ENCODE data around the gene DHX15. TPM values are rescaled to one million over a fixed set of nuclear protein-coding genes. Genes with fewer than 3 reads are reported as not detected.

The DHX15 gene
- total and polyA plus RNA-seq, 2 of the 8 experiments (the other 6 are each of a cell fraction or from before 2014, with no cell fraction given): 126 to 286 TPM

DNA sequence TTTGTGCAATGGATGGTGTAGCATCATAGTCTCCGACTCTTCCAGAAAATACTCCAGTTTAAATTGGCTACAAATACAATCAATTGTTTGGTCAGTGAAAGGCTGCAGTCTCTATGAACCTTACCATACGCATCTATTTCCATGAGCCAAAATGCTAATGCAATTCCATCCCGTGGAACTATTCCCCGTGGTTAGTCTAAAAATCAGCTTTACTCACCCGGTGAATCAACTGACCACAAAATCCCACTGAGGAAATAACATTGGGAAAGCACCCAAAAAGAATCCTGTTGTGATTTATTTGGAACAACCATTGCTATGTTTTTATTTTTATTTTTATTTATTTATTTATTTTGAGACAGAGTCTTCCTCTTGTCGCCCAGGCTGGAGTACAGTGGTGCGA, 87.1 kb downstream of the DHX15 start:
- no peak overlapping the region for H3K4me3 ChIP-seq (ENCODE audit: extremely low read depth in 1 of 4, insufficient read depth in 2 of 4, low read depth in 3 of 4, low read length in 4 of 4)
- H2BK15ac ChIP-seq (ENCODE audit: low read length): no peak overlapping the region
- H4K8ac ChIP-seq (ENCODE audit: extremely low read depth, insufficient read depth, low read length): no peak overlapping the region
- H3K27me3 ChIP-seq (replicated peaks in 1 of 4; ENCODE audit: control insufficient read depth in 3 of 4, extremely low read depth in 1 of 4, insufficient read depth in 3 of 4, low read length in 3 of 4): no peaks in the 10 kb centered on the region
- FAIRE-seq (no peak), DNase-seq (ENCODE audit: low read depth in 1 of 2, low spot score in 2 of 2) (no peak)
- H3K79me1 ChIP-seq (ENCODE audit: low read depth, low read length): no peaks in the 10 kb centered on the region
- H4K20me1 ChIP-seq (replicated peaks in 1 of 2; ENCODE audit: control insufficient read depth in 1 of 2, insufficient read depth in 2 of 2, low read length in 2 of 2): peaks cover 0 to 2% of the 10 kb centered on the region in 2 experiments
- no peak overlapping the region for H2BK120ac ChIP-seq (replicated peaks; ENCODE audit: low read depth, low read length)
- H4K91ac ChIP-seq (replicated peaks; ENCODE audit: insufficient read length, low read length): no peak overlapping the region
- no peak overlapping the region for H4K5ac ChIP-seq (ENCODE audit: insufficient read length, low read depth, low read length)
- H3K9ac ChIP-seq (replicated peaks in 1 of 4; ENCODE audit: extremely low read depth in 1 of 4, low read depth in 3 of 4, low read length in 3 of 4): no peak overlapping the region
- H3K4ac ChIP-seq (replicated peaks; ENCODE audit: insufficient read length, low read depth, low read length): no peak overlapping the region
- H3K36me3 ChIP-seq (ENCODE audit: control insufficient read depth in 2 of 4, insufficient read depth in 4 of 4, low read length in 3 of 4): no peaks in the 10 kb centered on the region
- no peak overlapping the region for H2AK5ac ChIP-seq (ENCODE audit: low read depth, low read length)
- peaks cover 0 to 6% (median 2%) of the 10 kb centered on the region in 4 experiments; a peak in 4 of 7 replicates for H3K4me1 ChIP-seq (replicated peaks in 1 of 4; ENCODE audit: control insufficient read depth in 3 of 4, insufficient read depth in 4 of 4, low read length in 3 of 4)
- H3K4me2 ChIP-seq (ENCODE audit: insufficient read depth in 1 of 2, low read depth in 2 of 2, low read length in 2 of 2): no peak overlapping the region
- no peak overlapping the region for H3K27ac ChIP-seq (ENCODE audit: low read depth, low read length)
- H3K79me2 ChIP-seq (ENCODE audit: control insufficient read depth in 1 of 2, insufficient read depth in 2 of 2, low read length in 2 of 2): no peaks in the 10 kb centered on the region
- 96% methylated on average over 7 of the region's 7 CpGs; no CpG with 5 or more reads in 1 of the 2 experiments for WGBS, 2 experiments (ENCODE audit: extremely low coverage in 1 of 2, insufficient coverage in 1 of 2, insufficient read length in 1 of 2, insufficient replicate concordance in 2 of 2, low coverage in 1 of 2, low lambda C conversion rate in 2 of 2, missing lambda C conversion rate in 1 of 2)
- no peak overlapping the region for H3K18ac ChIP-seq (ENCODE audit: extremely low read depth, low read length)
- H3K9me3 ChIP-seq (ENCODE audit: insufficient read depth in 2 of 2, low read depth in 1 of 2, low read length in 1 of 2): peaks cover 4 to 5% of the 10 kb centered on the region in 2 experiments; a peak in 1 of 4 replicates
- H2BK5ac ChIP-seq (ENCODE audit: low read depth, low read length): no peak overlapping the region
- H2BK20ac ChIP-seq (ENCODE audit: low read length): no peak overlapping the region
- ChIA-PET POLR2A (ENCODE audit: partially characterized antibody) (interaction anchor here (1.6 to 2.6 kb wide), 3 partner anchors 12 to 87 kb away, joined by 5 to 13 read pairs (median 7); partner anchors contain the start of gene DHX15), CTCF (ENCODE audit: partially characterized antibody) (interaction anchor here (1.0 kb wide), 1 partner anchor 21 kb away, joined by 4 read pairs; no protein-coding TSS in a partner anchor)
- peaks cover 2% of the 10 kb centered on the region; the same call in 1 of the 2 replicates for H3K23me2 ChIP-seq (ENCODE audit: low read depth, low read length)
- H2AFZ ChIP-seq (ENCODE audit: low read length): no peak overlapping the region
- H3K14ac ChIP-seq (ENCODE audit: insufficient read length): no peak overlapping the region
- H2BK12ac ChIP-seq (ENCODE audit: low read depth, low read length): no peak overlapping the region
- no peak overlapping the region for H3K23ac ChIP-seq (ENCODE audit: insufficient read length)
- H3K56ac ChIP-seq (replicated peaks; ENCODE audit: insufficient read length, low read depth, low read length): no peak overlapping the region
- no peak for TF ChIP-seq SP4 (IDR thresholded peaks at IDR 0.05; ENCODE audit: low read length)
- no peak for TF ChIP-seq GABPA (IDR thresholded peaks at IDR 0.05; ENCODE audit: borderline replicate concordance, insufficient read depth, low read length)
- no peak for TF ChIP-seq TBP (IDR thresholded peaks at IDR 0.05; ENCODE audit: low read depth, low read length)
- no peak for TF ChIP-seq BACH1 (IDR thresholded peaks at IDR 0.05; ENCODE audit: low read length)
- TF ChIP-seq RXRA (IDR thresholded peaks at IDR 0.05; ENCODE audit: insufficient read depth, low read depth, low read length): no peak
- no peak for TF ChIP-seq KDM4A (IDR thresholded peaks at IDR 0.05; ENCODE audit: low read depth, low read length, severe bottlenecking)
- TF ChIP-seq SAP30 (IDR thresholded peaks at IDR 0.05; ENCODE audit: insufficient read depth, insufficient replicate concordance, low read length): no peak
- TF ChIP-seq RAD21 (IDR thresholded peaks at IDR 0.05 in 1 of 2, conservative IDR thresholded peaks at IDR 0.05 in 1 of 2; ENCODE audit: low read depth in 2 of 2, low read length in 2 of 2): no peak
- no peak for TF ChIP-seq GTF2F1 (IDR thresholded peaks at IDR 0.05; ENCODE audit: borderline replicate concordance, low read depth, low read length)
- TF ChIP-seq HDAC2 (IDR thresholded peaks at IDR 0.05; ENCODE audit: borderline replicate concordance in 1 of 2, low read depth in 2 of 2, low read length in 2 of 2): no peak
